ENCODE data around the gene SEMA6B. TPM values are rescaled to one million over a fixed set of nuclear protein-coding genes. Genes with fewer than 3 reads are reported as not detected.

SEMA6B gene
- total and polyA plus RNA-seq, 2 of the 4 experiments (the other 2 are of a cell fraction): 0.18 to 0.72 TPM

- TF ChIP-seq CHD1 (IDR thresholded peaks at IDR 0.05; ENCODE audit: low read depth, low read length): no peak
These were observed 3.6 kb downstream of the SEMA6B start (continued) for GRCh38 chr19:4555657-4556561.

- no peaks in the 10 kb centered on the region for H3K79me1 ChIP-seq (ENCODE audit: low read depth in 1 of 2, low read length in 2 of 2)
- in situ Hi-C loops (cut with MboI; ENCODE audit: low sequenced_read_pairs) (no loop called here), dilution Hi-C loops (cut with HindIII; ENCODE audit: low sequenced_read_pairs, unreplicated experiment) (no loop called here), intact Hi-C loops (cut with micrococcal nuclease) (no loop called here)
- BruUV-seq (replicated peaks): no TSS peak
- no peak overlapping the region for H3K27ac ChIP-seq (ENCODE audit: insufficient read depth, low read length)
- no peak overlapping the region for H2AK5ac ChIP-seq (ENCODE audit: low read depth, low read length)
- 67% methylated on average over 6 of the region's 7 CpGs; no CpG with 5 or more reads in 1 of the 2 experiments for WGBS, 2 experiments (ENCODE audit: extremely low coverage in 2 of 2, insufficient read length in 1 of 2)
- H2BK15ac ChIP-seq (ENCODE audit: low read depth, low read length): no peak overlapping the region
- ChIA-PET CTCF (no interaction called here), POLR2A (ENCODE audit: unreplicated experiment) (no interaction called here)
- no peaks in the 10 kb centered on the region for H3K36me3 ChIP-seq (ENCODE audit: control insufficient read depth, insufficient read depth, low read length)
- no peak overlapping the region for H3K56ac ChIP-seq (ENCODE audit: extremely low read depth, insufficient read depth, low read length)
- no peak overlapping the region for H4K8ac ChIP-seq (ENCODE audit: low read depth in 2 of 2, low read length in 2 of 2)
- H3K9me1 ChIP-seq (ENCODE audit: insufficient read depth, low read length): no peaks in the 10 kb centered on the region
- no peaks in the 10 kb centered on the region; the same call in 1 of the 2 replicates for H3K27me3 ChIP-seq (ENCODE audit: control insufficient read depth, insufficient read depth, low read length)
- H2BK5ac ChIP-seq (ENCODE audit: low read depth, low read length, poor library complexity, severe bottlenecking): no peak overlapping the region
- no peak overlapping the region for H3K14ac ChIP-seq (replicated peaks; ENCODE audit: low read depth, low read length)
- no peak overlapping the region for H4K91ac ChIP-seq (ENCODE audit: insufficient read depth, low read depth, low read length)
- H3K4me3 ChIP-seq (ENCODE audit: insufficient read depth, low read depth, low read length): no peak overlapping the region
- H3K9me3 ChIP-seq (ENCODE audit: control insufficient read depth, insufficient read depth, low read length): no peaks in the 10 kb centered on the region
- H3K23ac ChIP-seq (ENCODE audit: low read depth, low read length): no peak overlapping the region
- H3K4ac ChIP-seq (ENCODE audit: low read depth, low read length): no peak overlapping the region
- H2BK120ac ChIP-seq (ENCODE audit: low read depth, low read length): no peak overlapping the region
- H2AFZ ChIP-seq (replicated peaks; ENCODE audit: low read length, poor library complexity): no peak overlapping the region
- no peak overlapping the region for H3K18ac ChIP-seq (ENCODE audit: low read depth, low read length)
- no peaks in the 10 kb centered on the region for H4K20me1 ChIP-seq (ENCODE audit: insufficient read depth, low read length)
- no peak overlapping the region for H2BK20ac ChIP-seq (ENCODE audit: low read depth, low read length)
- DNase-seq (no peak), ATAC-seq (ENCODE audit: low read depth) (no peak)
- no peak overlapping the region for H3K4me2 ChIP-seq (ENCODE audit: low read depth, low read length)
- H2AK9ac ChIP-seq (replicated peaks; ENCODE audit: low read depth, low read length, poor library complexity): no peak overlapping the region
- no peak overlapping the region for H4K5ac ChIP-seq (ENCODE audit: low read depth, low read length)
- no peaks in the 10 kb centered on the region for H3K4me1 ChIP-seq (ENCODE audit: control insufficient read depth, insufficient read depth, low read length)
- no peak overlapping the region for H3K9ac ChIP-seq (ENCODE audit: low read depth, low read length)
- TF ChIP-seq RFX5 (IDR thresholded peaks at IDR 0.05; ENCODE audit: low read depth, low read length): no peak
- no peak for TF ChIP-seq CTCF (conservative IDR thresholded peaks at IDR 0.05; ENCODE audit: low read depth, low read length)
- TF ChIP-seq MAZ (IDR thresholded peaks at IDR 0.05; ENCODE audit: borderline replicate concordance, low read depth, low read length): no peak
- no peak for TF ChIP-seq FOS (IDR thresholded peaks at IDR 0.05; ENCODE audit: low read depth, low read length)
- no peak for TF ChIP-seq CHD1 (IDR thresholded peaks at IDR 0.05; ENCODE audit: low read depth, low read length)
- TF ChIP-seq RAD21 (IDR thresholded peaks at IDR 0.05; ENCODE audit: low read length): no peak
- no peak for TF ChIP-seq CEBPB (IDR thresholded peaks at IDR 0.05; ENCODE audit: low read depth, low read length)
- no peak for TF ChIP-seq USF2 (IDR thresholded peaks at IDR 0.05; ENCODE audit: low read depth, low read length)
- TF ChIP-seq SMC3 (IDR thresholded peaks at IDR 0.05; ENCODE audit: low read depth, low read length): no peak
- TF ChIP-seq MXI1 (IDR thresholded peaks at IDR 0.05; ENCODE audit: borderline replicate concordance, low read depth, low read length): no peak
- TF ChIP-seq ELK1 (IDR thresholded peaks at IDR 0.05; ENCODE audit: borderline replicate concordance, low read depth, low read length): no peak
- no peak for TF ChIP-seq BHLHE40 (IDR thresholded peaks at IDR 0.05; ENCODE audit: low read depth, low read length)
These were observed 4.8 kb downstream of the SEMA6B start for GRCh38 chr19:4554717-4555116.
